ENCODE measurements around the gene C17orf67. TPM values are rescaled to one million over a fixed set of nuclear protein-coding genes. Genes with fewer than 3 reads are reported as not detected.

Gene C17orf67
- total RNA-seq, 1 donor from 2014 or later: 2.4 TPM

- Mint-ChIP-seq H3K27me3 (ENCODE audit: low read depth) (no peaks in the 10 kb centered on the region), H3K4me3 (no peak overlapping the region), H3K4me1 (peaks cover 6% of the 10 kb centered on the region), H3K9me3 (no peaks in the 10 kb centered on the region), H3K27ac (ENCODE audit: unreplicated experiment) (no peak overlapping the region), H3K36me3 (ENCODE audit: low read depth) (no peaks in the 10 kb centered on the region)
- TF ChIP-seq CTCF (conservative IDR thresholded peaks at IDR 0.05): no peak
- DNase-seq (ENCODE audit: low read depth, low spot score): no peak
Observed at GRCh38 chr17:56821847-56822534, 11.7 kb downstream of the C17orf67 start.

- peaks cover 6% of the 10 kb centered on the region for H3K4me1 Mint-ChIP-seq
- no peak overlapping the region for H3K4me3 Mint-ChIP-seq
- H3K9me3 Mint-ChIP-seq: no peaks in the 10 kb centered on the region
- no peaks in the 10 kb centered on the region for H3K27me3 Mint-ChIP-seq (ENCODE audit: low read depth)
- TF ChIP-seq CTCF (conservative IDR thresholded peaks at IDR 0.05): no peak
- no peak overlapping the region for H3K27ac Mint-ChIP-seq (ENCODE audit: unreplicated experiment)
- DNase-seq (ENCODE audit: low read depth, low spot score): no peak
- no peaks in the 10 kb centered on the region for H3K36me3 Mint-ChIP-seq (ENCODE audit: low read depth)
Observed at GRCh38 chr17:56820207-56820606, 13.5 kb downstream of the C17orf67 start.

GRCh38 chr17:56819431-56820145, 14.1 kb downstream of the C17orf67 start:
- DNase-seq (ENCODE audit: low read depth, low spot score): peak; percentile 82
- Mint-ChIP-seq H3K27me3 (ENCODE audit: low read depth) (no peaks in the 10 kb centered on the region), H3K4me3 (no peak overlapping the region), H3K27ac (ENCODE audit: unreplicated experiment) (no peak overlapping the region), H3K9me3 (no peaks in the 10 kb centered on the region), H3K4me1 (peaks cover 6% of the 10 kb centered on the region), H3K36me3 (ENCODE audit: low read depth) (no peaks in the 10 kb centered on the region)
- TF ChIP-seq CTCF (conservative IDR thresholded peaks at IDR 0.05): peak; percentile 89

- no peak overlapping the region for H3K4me3 Mint-ChIP-seq
- no peaks in the 10 kb centered on the region for H3K36me3 Mint-ChIP-seq (ENCODE audit: low read depth)
- peaks cover 6% of the 10 kb centered on the region for H3K4me1 Mint-ChIP-seq
- no peak overlapping the region for H3K27ac Mint-ChIP-seq (ENCODE audit: unreplicated experiment)
- no peak for TF ChIP-seq CTCF (conservative IDR thresholded peaks at IDR 0.05)
- no peaks in the 10 kb centered on the region for H3K27me3 Mint-ChIP-seq (ENCODE audit: low read depth)
- H3K9me3 Mint-ChIP-seq: no peaks in the 10 kb centered on the region
- no peak for DNase-seq (ENCODE audit: low read depth, low spot score)
Observed at GRCh38 chr17:56819030-56819429, 14.7 kb downstream of the C17orf67 start.

- Mint-ChIP-seq H3K9me3 (no peaks in the 10 kb centered on the region), H3K27ac (ENCODE audit: unreplicated experiment) (no peak overlapping the region), H3K4me3 (no peak overlapping the region), H3K36me3 (ENCODE audit: low read depth) (no peaks in the 10 kb centered on the region), H3K27me3 (ENCODE audit: low read depth) (peaks cover 2% of the 10 kb centered on the region), H3K4me1 (peaks cover 6% of the 10 kb centered on the region)
- DNase-seq (ENCODE audit: low read depth, low spot score): no peak
- TF ChIP-seq CTCF (conservative IDR thresholded peaks at IDR 0.05): no peak
Observed at GRCh38 chr17:56817066-56817465, 16.7 kb downstream of the C17orf67 start.

All from neural crest cell (in vitro differentiated cells).